Measurements from ENCODE around the gene RGS3.
A peak's percentile ranks its signal among the peaks of the same experiment; 100 is the strongest.

The RGS3 gene

DNA sequence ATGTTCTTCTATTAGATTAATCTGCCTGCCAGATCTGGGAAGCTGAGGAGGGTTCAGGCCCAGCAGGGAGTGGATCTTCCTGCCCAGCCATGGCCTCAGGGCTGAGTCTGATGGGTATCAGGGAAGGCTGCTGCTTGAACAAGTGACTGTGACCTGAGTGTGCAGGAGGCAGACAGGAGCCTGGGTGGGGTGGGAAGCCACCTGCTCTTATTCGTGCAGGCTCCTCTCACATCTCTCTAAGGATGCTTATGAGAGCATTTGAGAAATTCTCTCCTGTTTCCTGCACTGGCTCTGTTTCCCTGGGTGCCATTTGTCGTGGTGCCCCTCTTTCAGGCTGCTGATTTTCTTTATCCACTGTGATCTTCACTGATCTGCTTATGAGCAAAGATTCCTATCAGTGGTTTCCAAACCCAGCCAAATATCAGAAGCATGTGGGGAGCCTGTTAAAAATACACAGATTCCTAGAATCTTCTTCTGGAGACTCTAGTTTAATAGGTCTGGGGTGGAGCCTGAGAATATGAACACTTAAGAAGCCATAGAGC lies 2.1 kb downstream of the RGS3 start:
- Histone ChIP-seq H3K36me3 (no peaks in the 10 kb centered on the region), H3K9me3 (no peaks in the 10 kb centered on the region), H3K27me3 (no peaks in the 10 kb centered on the region), H3K4me3 (peak overlapping the region; percentile 16 to 59), H3K27ac (peak overlapping the region; percentile 79 to 82), H3K4me1 (peaks cover 0 to 65% (median 14%) of the 10 kb centered on the region in 4 donors)
- DNase-seq = no peak
- TF ChIP-seq, protein P1, sequence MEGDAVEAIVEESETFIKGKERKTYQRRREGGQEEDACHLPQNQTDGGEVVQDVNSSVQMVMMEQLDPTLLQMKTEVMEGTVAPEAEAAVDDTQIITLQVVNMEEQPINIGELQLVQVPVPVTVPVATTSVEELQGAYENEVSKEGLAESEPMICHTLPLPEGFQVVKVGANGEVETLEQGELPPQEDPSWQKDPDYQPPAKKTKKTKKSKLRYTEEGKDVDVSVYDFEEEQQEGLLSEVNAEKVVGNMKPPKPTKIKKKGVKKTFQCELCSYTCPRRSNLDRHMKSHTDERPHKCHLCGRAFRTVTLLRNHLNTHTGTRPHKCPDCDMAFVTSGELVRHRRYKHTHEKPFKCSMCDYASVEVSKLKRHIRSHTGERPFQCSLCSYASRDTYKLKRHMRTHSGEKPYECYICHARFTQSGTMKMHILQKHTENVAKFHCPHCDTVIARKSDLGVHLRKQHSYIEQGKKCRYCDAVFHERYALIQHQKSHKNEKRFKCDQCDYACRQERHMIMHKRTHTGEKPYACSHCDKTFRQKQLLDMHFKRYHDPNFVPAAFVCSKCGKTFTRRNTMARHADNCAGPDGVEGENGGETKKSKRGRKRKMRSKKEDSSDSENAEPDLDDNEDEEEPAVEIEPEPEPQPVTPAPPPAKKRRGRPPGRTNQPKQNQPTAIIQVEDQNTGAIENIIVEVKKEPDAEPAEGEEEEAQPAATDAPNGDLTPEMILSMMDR (IDR thresholded peaks at IDR 0.05) = no peak
- intact Hi-C loops (cut with DNase I; ENCODE audit: low total_unique reads) = no loop called here

DNA sequence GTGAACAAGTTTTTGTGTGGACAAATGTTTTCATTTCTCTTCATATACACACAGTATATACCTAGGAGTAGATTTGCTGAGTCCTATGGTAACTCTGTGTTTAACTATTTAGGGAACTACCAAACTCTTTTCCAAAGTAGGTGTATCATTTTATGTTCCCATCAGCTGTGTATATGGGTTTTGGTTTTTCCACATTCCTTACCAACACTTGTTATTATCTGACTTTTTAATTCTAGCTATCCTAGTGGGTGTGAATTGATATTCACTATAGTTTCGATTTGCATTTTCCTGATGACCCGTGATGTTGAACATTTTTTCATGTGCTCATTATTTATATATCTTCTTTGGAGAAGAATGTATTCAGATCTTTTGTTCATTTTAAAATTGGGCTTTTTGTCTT lies 3.7 kb downstream of the RGS3 start:
- peaks cover 0 to 81% (median 21%) of the 10 kb centered on the region in 4 donors for H3K4me1 ChIP-seq
- DNase-seq = no peak
- TF ChIP-seq, protein P1 (IDR thresholded peaks at IDR 0.05) = no peak

DNA sequence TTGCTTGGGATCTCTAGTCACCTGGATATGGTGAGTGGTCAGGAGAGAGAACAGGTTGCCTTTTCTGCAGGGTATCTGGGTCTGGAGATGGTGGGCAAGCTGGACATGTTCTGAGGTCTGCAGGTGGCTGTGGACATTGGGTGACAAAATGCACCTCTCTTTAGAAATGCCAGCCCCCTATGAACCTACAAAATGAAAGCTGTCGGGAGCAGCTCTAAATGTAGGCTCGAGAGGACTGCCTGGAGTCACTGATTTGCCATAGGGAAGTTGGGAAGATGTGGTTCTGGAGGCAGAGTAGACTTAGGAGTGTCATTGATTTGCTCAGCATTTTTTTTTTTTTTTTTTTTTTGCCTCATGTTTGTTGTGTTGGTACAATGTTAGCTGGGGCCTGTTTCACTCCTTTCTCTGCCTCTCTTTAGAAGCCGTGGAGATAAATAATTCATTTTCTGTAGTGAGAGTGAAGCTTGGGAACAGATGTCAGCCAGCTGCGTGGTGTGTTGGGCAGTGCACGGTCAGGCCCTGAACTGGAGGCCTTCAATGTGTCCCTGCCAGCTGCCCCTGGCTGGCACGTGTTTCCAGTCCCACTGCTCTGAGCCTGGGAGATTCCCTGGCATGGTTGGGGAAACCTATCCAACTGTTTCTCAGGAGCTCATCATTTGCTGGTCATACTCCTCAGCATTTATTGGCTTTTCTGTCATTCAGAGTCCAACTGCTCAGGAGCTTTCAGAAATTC lies 5.4 kb downstream of the RGS3 start:
- peak in 1 of 2 donors; percentile 82 for DNase-seq
- intact Hi-C loops (cut with DNase I; ENCODE audit: low total_unique reads) = no loop called here
- TF ChIP-seq, protein P1 (IDR thresholded peaks at IDR 0.05) = no peak
- Histone ChIP-seq H3K4me3 (no peak overlapping the region), H3K36me3 (no peaks in the 10 kb centered on the region), H3K9me3 (no peaks in the 10 kb centered on the region), H3K27me3 (no peaks in the 10 kb centered on the region), H3K4me1 (peaks cover 0 to 82% (median 15%) of the 10 kb centered on the region in 4 donors), H3K27ac (peak overlapping the region; percentile 52 to 53)

More for the DNA sequence above, 3.7 kb downstream of the RGS3 start:
- Histone ChIP-seq H3K27ac (peak overlapping the region in 1 of 2 donors; percentile 82), H3K4me3 (no peak overlapping the region), H3K36me3 (no peaks in the 10 kb centered on the region), H3K27me3 (no peaks in the 10 kb centered on the region), H3K9me3 (no peaks in the 10 kb centered on the region)
- intact Hi-C loops (cut with DNase I; ENCODE audit: low total_unique reads) = no loop called here

DNA sequence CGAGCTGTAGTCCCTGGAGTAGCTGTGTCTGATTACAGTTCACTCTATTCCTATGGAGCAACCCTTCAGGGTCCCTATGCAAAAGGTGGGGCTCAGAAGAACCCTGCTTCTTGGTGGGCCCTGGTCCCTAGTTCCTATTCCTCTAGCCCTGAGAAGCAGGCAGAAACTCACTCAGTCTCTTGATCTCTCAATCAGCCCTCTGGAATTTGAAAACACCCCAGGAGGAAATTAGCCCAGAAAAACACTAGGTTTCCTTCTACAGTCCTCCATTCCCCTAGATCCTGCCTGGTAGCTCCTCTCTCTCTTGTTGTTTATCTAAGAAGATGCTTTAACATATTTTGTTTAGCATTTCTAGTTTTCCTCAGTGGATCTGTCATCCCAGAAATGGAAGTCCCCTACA lies 7.6 kb downstream of the RGS3 start:
- Histone ChIP-seq H3K27me3 (no peaks in the 10 kb centered on the region), H3K4me1 (peaks cover 0 to 83% (median 7%) of the 10 kb centered on the region in 4 donors), H3K4me3 (no peak overlapping the region), H3K9me3 (no peaks in the 10 kb centered on the region), H3K36me3 (no peaks in the 10 kb centered on the region), H3K27ac (peak overlapping the region; percentile 63 to 69)
- TF ChIP-seq, protein P1 (IDR thresholded peaks at IDR 0.05) = no peak
- DNase-seq = no peak
- intact Hi-C loops (cut with DNase I; ENCODE audit: low total_unique reads) = no loop called here

DNA sequence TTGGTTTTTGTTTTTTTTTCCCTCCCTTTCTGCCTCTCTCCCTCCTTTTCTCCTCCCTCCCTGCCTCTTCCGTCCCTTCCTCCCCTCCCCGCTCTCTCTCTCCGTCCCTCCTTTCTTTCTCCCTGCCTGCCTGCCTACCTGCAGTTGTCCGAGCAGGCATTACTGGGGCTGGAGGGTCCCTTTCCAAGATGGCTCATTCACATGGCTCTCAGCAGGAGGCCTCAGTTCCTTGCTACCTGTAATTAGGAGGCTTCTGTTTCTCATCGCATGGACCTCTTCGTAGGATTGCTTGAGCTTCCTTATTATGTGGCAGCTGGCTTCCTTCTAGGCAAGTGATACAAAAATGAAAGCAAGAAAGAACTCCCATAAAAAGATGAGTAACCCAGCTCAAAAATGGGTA lies 8.0 kb downstream of the RGS3 start:
- H3K4me3 ChIP-seq = no peak overlapping the region
- intact Hi-C loops (cut with DNase I; ENCODE audit: low total_unique reads) = no loop called here
- no peaks in the 10 kb centered on the region for H3K27me3 ChIP-seq
- H3K36me3 ChIP-seq = no peaks in the 10 kb centered on the region
- H3K9me3 ChIP-seq = no peaks in the 10 kb centered on the region
- TF ChIP-seq, protein P1 (IDR thresholded peaks at IDR 0.05) = no peak
- H3K27ac ChIP-seq = peak overlapping the region; percentile 63 to 69
- DNase-seq = no peak
- peaks cover 0 to 78% (median 7%) of the 10 kb centered on the region in 4 donors for H3K4me1 ChIP-seq

All from tibial artery (tissue), 4 donors.